Spleen (tissue), 11 donors: Measurements from ENCODE around the gene SPHK2. TPM values are rescaled to one million over a fixed set of nuclear protein-coding genes. Genes with fewer than 3 reads are reported as not detected.
"Not testable (repeated sequence)": the region's sequence is repeated elsewhere in the genome, so short reads cannot be mapped to it uniquely, and the experiment has no call there.

ENCODE experiments used
- DNase-seq: peaks from one replicate; pipeline ENCODE4 v3.0.0-alpha.2; 2020
- H3K27ac ChIP-seq, 8 donors: fragments of 200-600 bp; sonication (generic) in 7 of 8; 1 replicate in 4 of 8; 2 replicates in 4 of 8; pipeline versions ENCODE4 v1.5.0 to v1.8.0; 2016 to 2021; ENCODE audit warnings: inconsistent platforms in 4 of 8, mild to moderate bottlenecking in 4 of 8, moderate library complexity in 1 of 8
- H3K27me3 ChIP-seq, 7 donors: fragments of 200-600 bp; sonication (generic) in 6 of 7; replicated peaks in 1 of 7; 1 replicate in 4 of 7; 2 replicates in 3 of 7; pipeline versions ENCODE4 v1.5.0 to v1.8.0; 2016 to 2021; ENCODE audit warnings: inconsistent platforms in 3 of 7, mild to moderate bottlenecking in 1 of 7
- H3K36me3 ChIP-seq, 6 donors: fragments of 200-600 bp; sonication (generic) in 5 of 6; 1 replicate in 4 of 6; 2 replicates in 2 of 6; pipeline versions ENCODE4 v1.5.0 to v1.8.0; 2016 to 2021; ENCODE audit warnings: inconsistent platforms in 2 of 6
- H3K4me1 ChIP-seq, 6 donors: fragments of 200-600 bp; sonication (generic) in 5 of 6; 1 replicate in 3 of 6; 2 replicates in 3 of 6; pipeline versions ENCODE4 v1.5.0 to v1.8.0; 2016 to 2021; ENCODE audit warnings: inconsistent platforms in 3 of 6
- H3K4me3 ChIP-seq, 8 donors: fragments of 200-600 bp; sonication (generic) in 7 of 8; 1 replicate in 4 of 8; 2 replicates in 4 of 8; pipeline versions ENCODE4 v1.5.0 to v1.8.0; 2016 to 2021; ENCODE audit warnings: inconsistent platforms in 4 of 8, mild to moderate bottlenecking in 4 of 8, moderate library complexity in 2 of 8
- H3K9me3 ChIP-seq, 8 donors: fragments of 200-600 bp; sonication (generic) in 7 of 8; 1 replicate in 4 of 8; 2 replicates in 4 of 8; pipeline versions ENCODE4 v1.5.0 to v1.8.0; 2016 to 2021; ENCODE audit warnings: inconsistent platforms in 4 of 8
- POLR2A ChIP-seq, 3 donors: fragments of 450-650 bp; IDR thresholded peaks; one replicate each; pipeline ENCODE4 v1.5.1; 2017; ENCODE audit warnings: antibody characterized with exemption in 3 of 3, mild to moderate bottlenecking in 1 of 3
- POLR2AphosphoS5 ChIP-seq, 3 donors: sonication (generic); formaldehyde crosslinking; IDR thresholded peaks; one replicate each; pipeline ENCODE4 v1.5.1; 2017; ENCODE audit warnings: antibody characterized with exemption in 3 of 3
- WGBS, 5 donors: extraction: QIAGEN DNeasy Blood & Tissue Kit in 3 of 5; methylation state at CpG; one replicate each; pipeline versions ENCODE4 v1.1.5 to v1.1.7; 2013 to 2018; 5-methylcytosine and 5-hydroxymethylcytosine counted together
- intact Hi-C: fragments of 100-400 bp; cut with DNase I; formaldehyde crosslinking; loops from one replicate; pipeline ENCODE4 v1.15.0; 2023; ENCODE audit warnings: low total_unique reads
- polyA plus RNA-seq, 3 donors: library from polyadenylated mRNA; stranded (reverse); fragments of 200-250 nt; gene quantifications; one replicate each; pipeline ENCODE4 v1.2.1, GENCODE V29; 2013
- total RNA-seq, 7 donors: library from RNA; depleted of rRNA in 3 of 7; stranded (reverse); fragments of >200 nt in 3 of 7; fragmentation: NEBNext Ultra II Directional in 4 of 7; extraction: Animal tissue kit (Norgen Biotek cat#: 25700) in 4 of 7; gene quantifications; one replicate each; pipeline versions ENCODE4 v1.1.0 to v1.2.1, GENCODE V29; 2016 to 2021
- TF ChIP-seq, protein P1 (sequence below), 11 experiments: fragments of 200-600 bp in 7 of 11; fragments of 450-650 bp in 4 of 11; sonication (generic) in 4 of 11; IDR thresholded peaks in 8 of 11; conservative IDR thresholded peaks in 3 of 11; 1 replicate in 7 of 11; 2 replicates in 4 of 11; pipeline versions ENCODE4 v1.4.0 to v1.8.0; 2016 to 2021; ENCODE audit warnings: antibody characterized with exemption in 11 of 11, inconsistent platforms in 4 of 11, mild to moderate bottlenecking in 1 of 11
- donor health status: healthy with polysubstance abuse.
- donor health status: DM: no; HTN: no; CAD: no; lungs with moderate emphysema.
- donor health status: DM: no; HTN: no; CAD: no.
- donor health status: Bipolar disorder and iron deficiency.
- donor health status: healthy.
- donor health status: DM: no; HTN: no; CAD: no.
- donor health status: DM: yes; HTN: yes; CAD: no.

The SPHK2 gene
- total and polyA plus RNA-seq, 10 donors, result 7.9 to 26.5 (median 21.3) TPM

DNA sequence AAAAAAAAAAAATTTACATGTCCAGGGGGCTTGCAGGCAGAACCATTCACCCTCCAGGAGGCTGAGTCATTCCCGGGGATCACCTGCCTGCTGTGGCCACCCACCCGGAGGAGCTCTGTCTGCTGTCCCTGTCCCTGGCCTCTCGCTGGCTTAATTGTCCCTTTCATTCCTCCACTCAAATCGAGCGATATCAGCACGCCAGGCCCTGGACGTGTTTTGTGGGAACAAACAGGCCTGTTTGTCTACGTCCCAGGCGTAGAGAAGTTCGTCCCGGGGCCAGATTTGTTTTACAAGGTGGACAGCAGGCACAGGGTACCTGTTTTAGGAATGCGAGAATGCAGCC lies 46.2 kb upstream of the SPHK2 start:
- no peaks in the 10 kb centered on the region for H3K9me3 ChIP-seq
- peaks cover 0 to 6% (median 0%) of the 10 kb centered on the region in 6 donors for H3K4me1 ChIP-seq
- H3K27ac ChIP-seq, result no peak overlapping the region
- DNase-seq, result no peak
- no peaks in the 10 kb centered on the region for H3K36me3 ChIP-seq
- no peak overlapping the region for H3K4me3 ChIP-seq
- TF ChIP-seq, protein P1, sequence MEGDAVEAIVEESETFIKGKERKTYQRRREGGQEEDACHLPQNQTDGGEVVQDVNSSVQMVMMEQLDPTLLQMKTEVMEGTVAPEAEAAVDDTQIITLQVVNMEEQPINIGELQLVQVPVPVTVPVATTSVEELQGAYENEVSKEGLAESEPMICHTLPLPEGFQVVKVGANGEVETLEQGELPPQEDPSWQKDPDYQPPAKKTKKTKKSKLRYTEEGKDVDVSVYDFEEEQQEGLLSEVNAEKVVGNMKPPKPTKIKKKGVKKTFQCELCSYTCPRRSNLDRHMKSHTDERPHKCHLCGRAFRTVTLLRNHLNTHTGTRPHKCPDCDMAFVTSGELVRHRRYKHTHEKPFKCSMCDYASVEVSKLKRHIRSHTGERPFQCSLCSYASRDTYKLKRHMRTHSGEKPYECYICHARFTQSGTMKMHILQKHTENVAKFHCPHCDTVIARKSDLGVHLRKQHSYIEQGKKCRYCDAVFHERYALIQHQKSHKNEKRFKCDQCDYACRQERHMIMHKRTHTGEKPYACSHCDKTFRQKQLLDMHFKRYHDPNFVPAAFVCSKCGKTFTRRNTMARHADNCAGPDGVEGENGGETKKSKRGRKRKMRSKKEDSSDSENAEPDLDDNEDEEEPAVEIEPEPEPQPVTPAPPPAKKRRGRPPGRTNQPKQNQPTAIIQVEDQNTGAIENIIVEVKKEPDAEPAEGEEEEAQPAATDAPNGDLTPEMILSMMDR (IDR thresholded peaks at IDR 0.05 in 8 of 11, conservative IDR thresholded peaks at IDR 0.05 in 3 of 11), result no peak
- TF ChIP-seq POLR2A (IDR thresholded peaks at IDR 0.05) (no peak), POLR2AphosphoS5 (IDR thresholded peaks at IDR 0.05) (no peak)
- intact Hi-C loops, result no loop called here
- H3K27me3 ChIP-seq, result peaks cover 0 to 20% (median 6%) of the 10 kb centered on the region in 7 donors
- WGBS, 5 donors, result 71 to 91% (median 86%) methylated on average over 12 of the region's 12 CpGs

DNA sequence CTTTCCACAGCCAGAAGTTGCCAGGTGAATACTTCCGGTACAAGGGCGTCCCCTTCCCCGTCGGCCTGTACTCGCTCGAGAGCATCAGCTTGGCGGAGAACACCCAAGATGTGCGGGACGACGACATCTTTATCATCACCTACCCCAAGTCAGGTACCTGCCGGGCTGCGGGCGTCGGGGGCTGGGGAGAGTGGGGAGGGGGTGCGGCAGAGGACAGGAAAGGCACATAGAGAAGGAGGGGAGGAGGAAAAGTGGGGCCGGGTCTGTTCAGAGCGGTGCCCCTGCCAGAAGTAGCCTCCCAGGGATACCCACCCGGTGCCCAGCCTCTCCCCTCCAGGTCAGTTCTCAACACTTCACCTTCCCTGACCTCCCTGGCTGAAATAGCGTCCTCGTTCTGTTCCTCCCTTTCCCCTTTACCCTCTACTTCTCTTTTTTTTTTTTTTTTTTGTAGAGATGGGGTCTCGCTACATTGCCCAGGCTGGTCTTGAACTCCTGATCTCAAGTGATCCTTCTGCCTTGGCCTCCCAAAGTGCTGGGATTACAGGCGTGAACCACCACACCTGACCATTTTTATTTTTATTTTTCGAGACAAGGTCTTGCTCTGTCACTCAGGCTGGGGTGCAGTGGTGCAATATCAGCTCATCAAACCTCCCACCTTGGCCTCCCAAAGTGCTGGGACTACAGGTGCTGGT lies 43.2 kb upstream of the SPHK2 start:
- no peaks in the 10 kb centered on the region for H3K9me3 ChIP-seq
- no peak for DNase-seq
- H3K4me3 ChIP-seq, result no peak overlapping the region
- intact Hi-C loops, result no loop called here
- peaks cover 0 to 6% (median 0%) of the 10 kb centered on the region in 6 donors for H3K4me1 ChIP-seq
- no peaks in the 10 kb centered on the region for H3K27me3 ChIP-seq
- no peak overlapping the region for H3K27ac ChIP-seq
- WGBS, 5 donors, result 77 to 83% (median 80%) methylated on average over 22 to 23 of the region's 23 CpGs
- no peaks in the 10 kb centered on the region for H3K36me3 ChIP-seq
- TF ChIP-seq, protein P1 (IDR thresholded peaks at IDR 0.05 in 8 of 11, conservative IDR thresholded peaks at IDR 0.05 in 3 of 11), result no peak
- TF ChIP-seq POLR2AphosphoS5 (IDR thresholded peaks at IDR 0.05) (no peak), POLR2A (IDR thresholded peaks at IDR 0.05) (no peak)

DNA sequence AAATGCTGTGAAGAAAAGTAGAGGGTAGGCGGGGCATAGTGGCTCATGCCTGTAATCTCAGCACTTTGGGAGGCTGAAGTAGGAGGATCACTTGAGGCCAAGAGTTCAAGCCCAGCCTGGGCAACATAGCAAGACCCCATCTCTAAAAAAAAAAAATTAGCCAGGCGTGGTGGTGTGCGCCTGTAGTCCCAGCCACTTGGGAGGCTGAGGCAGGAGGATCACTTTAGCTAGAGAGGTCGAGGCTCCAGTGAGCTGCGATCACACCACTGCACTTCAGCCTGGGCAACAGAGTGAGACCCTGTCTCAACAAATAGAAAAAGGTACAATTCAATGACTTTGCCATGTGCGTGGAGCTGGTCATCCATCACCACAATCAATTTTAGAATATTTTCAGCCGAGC lies 41.4 kb upstream of the SPHK2 start:
- 89 to 94% (median 91%) methylated on average over 7 of the region's 7 CpGs for WGBS, 5 donors
- intact Hi-C loops, H3K36me3 ChIP-seq: not testable (repeated sequence)

DNA sequence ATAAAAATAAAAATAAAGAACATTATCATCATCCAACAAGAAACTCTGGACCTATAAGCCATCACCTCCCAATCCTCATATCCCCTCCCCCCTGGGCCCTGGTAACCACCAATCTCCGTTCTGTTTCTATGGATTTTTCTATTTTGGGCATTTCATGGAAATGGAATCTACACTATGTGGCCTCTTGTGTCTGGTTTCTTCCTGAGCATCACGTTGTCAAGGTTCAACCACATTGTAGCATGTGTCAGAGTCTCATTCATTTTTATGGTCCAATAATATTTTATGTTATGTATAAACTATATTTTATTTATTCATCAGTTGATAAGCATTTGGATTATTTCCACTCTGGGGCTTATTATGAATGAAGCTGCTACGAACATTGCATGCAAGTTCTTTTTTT lies 40.4 kb upstream of the SPHK2 start:
- peaks cover 0 to 5% (median 0%) of the 10 kb centered on the region in 7 donors for H3K27me3 ChIP-seq
- H3K27ac ChIP-seq, result no peak overlapping the region
- peaks cover 0 to 11% (median 4%) of the 10 kb centered on the region in 6 donors for H3K4me1 ChIP-seq
- intact Hi-C loops, result no loop called here
- H3K36me3 ChIP-seq, result no peaks in the 10 kb centered on the region
- no peak for TF ChIP-seq POLR2A (IDR thresholded peaks at IDR 0.05)
- no peak for TF ChIP-seq POLR2AphosphoS5 (IDR thresholded peaks at IDR 0.05)
- TF ChIP-seq, protein P1 (IDR thresholded peaks at IDR 0.05 in 8 of 11, conservative IDR thresholded peaks at IDR 0.05 in 3 of 11), result no peak
- whole genome bisulfite sequencing, 5 donors, result 32 to 63% (median 51%) methylated on average over 3 of the region's 3 CpGs
- no peak for DNase-seq
- no peak overlapping the region for H3K4me3 ChIP-seq
- H3K9me3 ChIP-seq, result no peaks in the 10 kb centered on the region

More for the DNA sequence above, 41.4 kb upstream of the SPHK2 start:
- not testable (repeated sequence) for DNase-seq, H3K9me3 ChIP-seq, H3K4me3 ChIP-seq, H3K27me3 ChIP-seq, H3K4me1 ChIP-seq, H3K27ac ChIP-seq
